Esophagus squamous epithelium (tissue), 4 donors: Measurements from ENCODE around the gene PAX3.

Experiments used
- CTCF ChIP-seq, 6 experiments: fragments of 450-650 bp in 4 of 6; fragments of 200-600 bp in 2 of 6; sonication (generic) in 2 of 6; IDR thresholded peaks; one replicate each; pipeline ENCODE4 v1.5.1; 2016 to 2019; ENCODE audit warnings: antibody characterized with exemption in 6 of 6, mild to moderate bottlenecking in 4 of 6, moderate library complexity in 4 of 6
- POLR2A ChIP-seq, 4 donors: fragments of 450-650 bp; IDR thresholded peaks; one replicate each; pipeline ENCODE4 v1.6.1; 2017; ENCODE audit warnings: antibody characterized with exemption in 4 of 4, mild to moderate bottlenecking in 4 of 4, moderate library complexity in 3 of 4

GRCh38 chr2:222213049-222213448, 85.7 kb downstream of the PAX3 start:
- no peak for TF ChIP-seq POLR2A (IDR thresholded peaks at IDR 0.05)
- no peak for TF ChIP-seq CTCF (IDR thresholded peaks at IDR 0.05)
